CD4-positive, alpha-beta memory T cell (primary cell): ENCODE data around the gene CLPX. TPM values are rescaled to one million over a fixed set of nuclear protein-coding genes. Genes with fewer than 3 reads are reported as not detected.
A peak's percentile ranks its signal among the peaks of the same experiment; 100 is the strongest.
"Not testable (repeated sequence)": the region's sequence is repeated elsewhere in the genome, so short reads cannot be mapped to it uniquely, and the experiment has no call there.

Source experiments
- CTCF ChIA-PET: fragments of 350-600 bp; sonication (Branson Sonifier 250); formaldehyde crosslinking; loops from one replicate; lab custom pipeline; 2021; ENCODE audit warnings: inconsistent platforms; ENCODE audit not compliant: partially characterized antibody; lab: Charles Lee
- POLR2A ChIA-PET: fragments of 350-600 bp; sonication (Branson Sonifier 250); formaldehyde crosslinking; loops from one replicate; lab custom pipeline; 2021; ENCODE audit not compliant: partially characterized antibody; lab: Charles Lee
- DNase-seq, 5 donors: peaks; one replicate each; pipeline versions ENCODE4 v3.0.0 to v3.0.0-alpha.2; 2020 to 2022; ENCODE audit warnings: mixed read lengths in 1 of 5
- H3K27ac ChIP-seq: one replicate; pipeline ENCODE4 v1.7.0; 2013; ENCODE audit warnings: low read depth, low read length
- H3K27me3 ChIP-seq: 2 replicates; pipeline ENCODE4 v1.7.0; 2013; ENCODE audit warnings: mild to moderate bottlenecking, low read length, moderate library complexity; ENCODE audit not compliant: insufficient read depth
- H3K36me3 ChIP-seq: 2 replicates; pipeline ENCODE4 v1.7.0; 2013; ENCODE audit warnings: mild to moderate bottlenecking, low read length, moderate library complexity; ENCODE audit not compliant: insufficient read depth
- H3K4me1 ChIP-seq: 2 replicates; pipeline ENCODE4 v1.7.0; 2013; ENCODE audit warnings: mild to moderate bottlenecking, low read length, moderate library complexity; ENCODE audit not compliant: insufficient read depth
- H3K4me3 ChIP-seq, 2 donors: one replicate each; pipeline ENCODE4 v1.7.0; 2013; ENCODE audit warnings: low read length in 2 of 2, mild to moderate bottlenecking in 1 of 2
- H3K9me3 ChIP-seq, 2 donors: one replicate each; pipeline ENCODE4 v1.7.0; 2013; ENCODE audit warnings: low read length in 2 of 2, control low read depth in 1 of 2; ENCODE audit not compliant: control insufficient read depth in 1 of 2
- H3K27ac Mint-ChIP-seq, 7 donors: one replicate each; pipeline ENCODE4 v1.8.0; 2020 to 2021; ENCODE audit warnings: mixed read lengths in 7 of 7, mild to moderate bottlenecking in 6 of 7, inconsistent platforms in 3 of 7, moderate library complexity in 3 of 7
- H3K27me3 Mint-ChIP-seq, 2 donors: one replicate each; pipeline ENCODE4 v1.8.0; 2020 to 2021; ENCODE audit warnings: mixed read lengths in 2 of 2
- H3K36me3 Mint-ChIP-seq, 2 donors: one replicate each; pipeline ENCODE4 v1.8.0; 2020 to 2021; ENCODE audit warnings: mixed read lengths in 2 of 2, inconsistent platforms in 1 of 2, mild to moderate bottlenecking in 1 of 2
- H3K4me1 Mint-ChIP-seq, 4 donors: one replicate each; pipeline ENCODE4 v1.8.0; 2020 to 2021; ENCODE audit warnings: mixed read lengths in 4 of 4, mild to moderate bottlenecking in 1 of 4
- H3K4me3 Mint-ChIP-seq, 8 donors: one replicate each; pipeline ENCODE4 v1.8.0; 2020 to 2021; ENCODE audit warnings: mixed read lengths in 8 of 8, mild to moderate bottlenecking in 7 of 8, moderate library complexity in 6 of 8, inconsistent platforms in 3 of 8
- H3K9me3 Mint-ChIP-seq, 8 donors: one replicate each; pipeline ENCODE4 v1.8.0; 2020 to 2021; ENCODE audit warnings: mixed read lengths in 8 of 8, mild to moderate bottlenecking in 5 of 8, inconsistent platforms in 3 of 8, moderate library complexity in 1 of 8
- intact Hi-C: fragments of 100-400 bp; cut with micrococcal nuclease; formaldehyde crosslinking; loops from one replicate; pipeline ENCODE4 v1.15.1; 2023
- polyA plus RNA-seq, 2 donors: library from polyadenylated mRNA; unstranded; fragments of 300-500 nt; fragmentation: Illumina TruSeq; gene quantifications; one replicate each; pipeline ENCODE4 v1.2.3, GENCODE V29; 2021
- total RNA-seq, 2 experiments: library from RNA; stranded (reverse); gene quantifications; one replicate each; pipeline ENCODE4 v1.2.3, GENCODE V29; 2021

CLPX gene
- total and polyA plus RNA-seq, 4 experiments from 2014 or later, result 28.1 to 52.4 (median 40.6) TPM

GRCh38 chr15:65195548-65195923 is 10.4 kb upstream of the CLPX start:
- H3K27ac Mint-ChIP-seq, result no peak overlapping the region

GRCh38 chr15:65194826-65195547 is 9.8 kb upstream of the CLPX start:
- Mint-ChIP-seq H3K4me1 (no peaks in the 10 kb centered on the region), H3K36me3 (no peaks in the 10 kb centered on the region), H3K27me3 (no peaks in the 10 kb centered on the region), H3K9me3 (peaks cover 0 to 2% (median 0%) of the 10 kb centered on the region in 8 donors), H3K27ac (no peak overlapping the region), H3K4me3 (no peak overlapping the region)
- POLR2A ChIA-PET, result interaction anchor here (1.2 kb wide), 1 partner anchor 10 kb away, joined by 4 read pairs; the partner anchor contains the start of gene CLPX
- H3K27ac ChIP-seq, result no peak overlapping the region
- intact Hi-C loops, result no loop called here
- H3K9me3 ChIP-seq, result no peaks in the 10 kb centered on the region
- no peak for DNase-seq
- CTCF ChIA-PET, result interaction anchor here (1.2 to 1.3 kb wide), 2 partner anchors 10 to 17 kb away, joined by 3 read pairs; partner anchors contain the start of gene CLPX
- H3K4me3 ChIP-seq, result no peak overlapping the region
- H3K4me1 ChIP-seq, result no peaks in the 10 kb centered on the region
- no peaks in the 10 kb centered on the region for H3K27me3 ChIP-seq
- no peaks in the 10 kb centered on the region for H3K36me3 ChIP-seq

More at GRCh38 chr15:65195548-65195923, 10.4 kb upstream of the CLPX start:
- no peaks in the 10 kb centered on the region for H3K36me3 ChIP-seq
- H3K27ac ChIP-seq, result no peak overlapping the region
- H3K9me3 ChIP-seq, result no peaks in the 10 kb centered on the region
- intact Hi-C loops, result no loop called here
- Mint-ChIP-seq H3K4me1 (no peaks in the 10 kb centered on the region), H3K36me3 (no peaks in the 10 kb centered on the region), H3K4me3 (no peak overlapping the region), H3K27me3 (no peaks in the 10 kb centered on the region), H3K9me3 (peaks cover 0 to 2% (median 0%) of the 10 kb centered on the region in 8 donors)
- H3K4me1 ChIP-seq, result no peaks in the 10 kb centered on the region
- ChIA-PET CTCF (interaction anchor here (1.3 kb wide), 1 partner anchor 10 kb away, joined by 3 read pairs; the partner anchor contains the start of gene CLPX), POLR2A (interaction anchor here (1.2 kb wide), 1 partner anchor 10 kb away, joined by 4 read pairs; the partner anchor contains the start of gene CLPX)
- no peak overlapping the region for H3K4me3 ChIP-seq
- H3K27me3 ChIP-seq, result no peaks in the 10 kb centered on the region
- DNase-seq, result no peak

GRCh38 chr15:65192016-65192415 is 6.9 kb upstream of the CLPX start:
- Histone ChIP-seq H3K4me1 (no peaks in the 10 kb centered on the region), H3K36me3 (no peaks in the 10 kb centered on the region), H3K9me3 (no peaks in the 10 kb centered on the region), H3K4me3 (no peak overlapping the region), H3K27ac (no peak overlapping the region), H3K27me3 (no peaks in the 10 kb centered on the region)
- DNase-seq, result no peak
- Mint-ChIP-seq H3K36me3 (no peaks in the 10 kb centered on the region), H3K9me3 (peaks cover 0 to 2% (median 0%) of the 10 kb centered on the region in 8 donors), H3K27me3 (no peaks in the 10 kb centered on the region), H3K4me3 (no peak overlapping the region), H3K4me1 (no peaks in the 10 kb centered on the region), H3K27ac (peak overlapping the region in 1 of 7 donors; percentile 57)
- intact Hi-C loops, result no loop called here
- CTCF ChIA-PET, result no interaction called here
- POLR2A ChIA-PET, result no interaction called here

GRCh38 chr15:65189102-65189740 is 4.1 kb upstream of the CLPX start:
- Mint-ChIP-seq H3K4me3 (no peak overlapping the region), H3K4me1 (peaks cover 2 to 11% (median 3%) of the 10 kb centered on the region in 4 donors), H3K27ac (no peak overlapping the region), H3K27me3 (no peaks in the 10 kb centered on the region), H3K36me3 (peaks cover 0 to 2% of the 10 kb centered on the region in 2 donors), H3K9me3 (no peaks in the 10 kb centered on the region)
- no peak for DNase-seq
- Histone ChIP-seq H3K9me3 (no peaks in the 10 kb centered on the region), H3K4me1 (no peaks in the 10 kb centered on the region), H3K4me3 (no peak overlapping the region), H3K36me3 (no peaks in the 10 kb centered on the region), H3K27ac (no peak overlapping the region), H3K27me3 (no peaks in the 10 kb centered on the region)
- ChIA-PET POLR2A (no interaction called here), CTCF (interaction anchor here (0.9 kb wide), 1 partner anchor 112 kb away, joined by 3 read pairs; no protein-coding TSS in a partner anchor)
- intact Hi-C loops, result loop anchor here (1.0 kb wide), 1 partner anchor 196 kb away; no protein-coding TSS in a partner anchor

GRCh38 chr15:65188472-65188871 is 3.3 kb upstream of the CLPX start:
- H3K27ac Mint-ChIP-seq, H3K36me3 ChIP-seq, intact Hi-C loops, H3K27me3 ChIP-seq, DNase-seq, H3K4me3 Mint-ChIP-seq, H3K27me3 Mint-ChIP-seq, H3K4me3 ChIP-seq, H3K4me1 ChIP-seq, H3K9me3 ChIP-seq, CTCF ChIA-PET, H3K9me3 Mint-ChIP-seq, H3K27ac ChIP-seq, H3K36me3 Mint-ChIP-seq: not testable (repeated sequence)
- H3K4me1 Mint-ChIP-seq, result peaks cover 4 to 18% (median 8%) of the 10 kb centered on the region in 4 donors
- POLR2A ChIA-PET, result interaction anchor here (1.5 to 1.7 kb wide), 2 partner anchors 109 to 115 kb away, joined by 4 read pairs; no protein-coding TSS in a partner anchor

- H3K27ac ChIP-seq, result peak overlapping the region; percentile 90
- DNase-seq, result peak; percentile 29 to 42 (median 30)
- Mint-ChIP-seq H3K27me3 (no peaks in the 10 kb centered on the region), H3K4me1 (peaks cover 14 to 46% (median 24%) of the 10 kb centered on the region in 4 donors), H3K27ac (peak overlapping the region; percentile 90 to 97 (median 94)), H3K36me3 (peaks cover 4 to 18% of the 10 kb centered on the region in 2 donors), H3K4me3 (peak overlapping the region; percentile 91 to 98 (median 96)), H3K9me3 (no peaks in the 10 kb centered on the region)
- H3K27me3 ChIP-seq, result no peaks in the 10 kb centered on the region
- H3K36me3 ChIP-seq, result peaks cover 9% of the 10 kb centered on the region
- intact Hi-C loops, result loop anchor here (2.0 kb wide), 1 partner anchor 1022 kb away; the partner anchor contains the start of gene PPIB
- peaks cover 34% of the 10 kb centered on the region for H3K4me1 ChIP-seq
- H3K9me3 ChIP-seq, result no peaks in the 10 kb centered on the region
- peak overlapping the region; percentile 71 to 77 for H3K4me3 ChIP-seq
- ChIA-PET CTCF (no interaction called here), POLR2A (interaction anchor here (0.5 to 2.7 kb wide), 10 partner anchors 20 to 685 kb away, joined by 3 to 45 read pairs (median 7); partner anchors contain the start of genes PARP16, RAB11A, RNU5A-1 and RNU5B-1)
Measured at GRCh38 chr15:65184305-65184867, 756 bp downstream of the CLPX start.
